ENCODE data around the gene SMYD5. TPM values are rescaled to one million over a fixed set of nuclear protein-coding genes. Genes with fewer than 3 reads are reported as not detected.

Gene SMYD5
- total RNA-seq, 1 donor from 2014 or later: 20.0 TPM

- DNase-seq: no peak
These were observed 25.7 kb downstream of the SMYD5 start for GRCh38 chr2:73239776-73240175.

GRCh38 chr2:73243884-73244570 lies 30.0 kb downstream of the SMYD5 start:
- DNase-seq: no peak

GRCh38 chr2:73244580-73244979 lies 30.5 kb downstream of the SMYD5 start:
- DNase-seq: no peak

GRCh38 chr2:73246850-73247249 lies 32.8 kb downstream of the SMYD5 start:
- DNase-seq: no peak

GRCh38 chr2:73249636-73250035 lies 35.6 kb downstream of the SMYD5 start:
- no peak for DNase-seq

- no peak for DNase-seq
These were observed 37.1 kb downstream of the SMYD5 start for GRCh38 chr2:73250872-73251846.

- no peak for DNase-seq
These were observed 38.4 kb downstream of the SMYD5 start for GRCh38 chr2:73252238-73253027.

- no peak for DNase-seq
These were observed 39.4 kb downstream of the SMYD5 start for GRCh38 chr2:73253400-73253799.

GRCh38 chr2:73253901-73254300 lies 39.9 kb downstream of the SMYD5 start:
- DNase-seq: no peak

- no peak for DNase-seq
These were observed 40.4 kb downstream of the SMYD5 start for GRCh38 chr2:73254343-73255006.

GRCh38 chr2:73255007-73255644 lies 41.1 kb downstream of the SMYD5 start:
- DNase-seq: no peak

- DNase-seq: no peak
These were observed 42.0 kb downstream of the SMYD5 start for GRCh38 chr2:73255907-73256617.

GRCh38 chr2:73256618-73256922 lies 42.5 kb downstream of the SMYD5 start:
- DNase-seq: no peak

GRCh38 chr2:73257021-73257420 lies 43.0 kb downstream of the SMYD5 start:
- no peak for DNase-seq

GRCh38 chr2:73257425-73258125 lies 43.5 kb downstream of the SMYD5 start:
- no peak for DNase-seq

GRCh38 chr2:73258186-73258912 lies 44.3 kb downstream of the SMYD5 start:
- no peak for DNase-seq

- no peak for DNase-seq
These were observed 44.8 kb downstream of the SMYD5 start for GRCh38 chr2:73258913-73259215.

GRCh38 chr2:73259276-73259675 lies 45.2 kb downstream of the SMYD5 start:
- DNase-seq: no peak

- no peak for DNase-seq
These were observed 45.8 kb downstream of the SMYD5 start for GRCh38 chr2:73259704-73260337.

Measured in occipital lobe (tissue), 2 donors.